HEK293 (cell line): ENCODE data around the gene NUP43.

ENCODE experiments used
- CTCF ChIA-PET: fragments of 350-600 bp; formaldehyde crosslinking; extraction: SDS; loops from one replicate; lab custom pipeline; 2021; ENCODE audit warnings: antibody characterized with exemption; lab: Yijun Ruan, JAX
- POLR2A ChIA-PET: fragments of 300-600 bp; formaldehyde crosslinking; extraction: SDS; loops from one replicate; lab custom pipeline; 2020; ENCODE audit warnings: antibody characterized with exemption, inconsistent platforms; lab: Yijun Ruan, JAX
- H3K27ac ChIP-seq: fragments of 200-500 bp; sonication (Bioruptor generic); 2 replicates; pipeline ENCODE4 v1.5.1; 2014; ENCODE audit warnings: low read depth, low read length, control low read depth, inconsistent platforms; ENCODE audit errors: extremely low read depth
- H3K36me3 ChIP-seq, 2 experiments: fragments of 200-500 bp in 1 of 2; sonication (Bioruptor generic) in 1 of 2; 1 replicate in 1 of 2; 2 replicates in 1 of 2; pipeline ENCODE4 v1.5.1; 2014 to 2017; ENCODE audit warnings: inconsistent platforms in 2 of 2, low read length in 2 of 2; ENCODE audit not compliant: control insufficient read depth in 2 of 2, insufficient read depth in 1 of 2
- H3K4me1 ChIP-seq: fragments of 200-500 bp; sonication (Bioruptor generic); 2 replicates; pipeline ENCODE4 v1.5.1; 2014; ENCODE audit warnings: mild to moderate bottlenecking, low read length, inconsistent platforms; ENCODE audit not compliant: control insufficient read depth, insufficient read depth
- H3K4me3 ChIP-seq: 2 replicates; pipeline ENCODE4 v1.5.1; 2011; ENCODE audit warnings: low read depth, mild to moderate bottlenecking, control low read depth, low read length, moderate library complexity
- H3K9me3 ChIP-seq: fragments of 200-500 bp; sonication (Bioruptor generic); 2 replicates; pipeline ENCODE4 v1.5.1; 2014; ENCODE audit warnings: low read depth, low read length, inconsistent platforms; ENCODE audit not compliant: control insufficient read depth, insufficient read depth
- HOXC10 ChIP-seq: sonication (generic); formaldehyde crosslinking; IDR thresholded peaks from 2 replicates; pipeline ENCODE4 v1.8.1; 2023; ENCODE audit warnings: mild to moderate bottlenecking, missing genetic modification reagents
- KLF8 ChIP-seq: fragments of 450-650 bp; formaldehyde crosslinking; IDR thresholded peaks from 2 replicates; pipeline ENCODE4 v1.5.1; 2016; ENCODE audit warnings: missing biosample characterization, missing genetic modification characterization
- OSR2 ChIP-seq: fragments of 450-650 bp; formaldehyde crosslinking; IDR thresholded peaks from 2 replicates; pipeline ENCODE4 v1.5.1; 2016; ENCODE audit warnings: missing biosample characterization, missing genetic modification characterization
- PRDM1 ChIP-seq: fragments of 450-650 bp; formaldehyde crosslinking; IDR thresholded peaks from 2 replicates; pipeline ENCODE4; 2016; ENCODE audit warnings: missing biosample characterization, missing genetic modification characterization
- PRDM10 ChIP-seq: fragments of 450-650 bp; formaldehyde crosslinking; IDR thresholded peaks from 2 replicates; pipeline ENCODE4 v1.5.1; 2016; ENCODE audit warnings: missing biosample characterization, missing genetic modification characterization
- PRDM4 ChIP-seq: fragments of 450-650 bp; formaldehyde crosslinking; IDR thresholded peaks from 2 replicates; pipeline ENCODE4 v1.5.1; 2017; ENCODE audit warnings: missing biosample characterization, missing genetic modification characterization
- SP7 ChIP-seq: fragments of 450-650 bp; formaldehyde crosslinking; IDR thresholded peaks from 2 replicates; pipeline ENCODE4 v1.5.1; 2016; ENCODE audit warnings: missing biosample characterization, missing genetic modification characterization
- ZBTB1 ChIP-seq: fragments of 450-650 bp; formaldehyde crosslinking; IDR thresholded peaks from 2 replicates; pipeline ENCODE4 v1.5.1; 2016; ENCODE audit warnings: missing biosample characterization, missing genetic modification characterization
- ZEB2 ChIP-seq: fragments of 450-650 bp; formaldehyde crosslinking; IDR thresholded peaks from 2 replicates; pipeline ENCODE4 v1.5.1; 2016; ENCODE audit warnings: missing biosample characterization, missing genetic modification characterization
- ZFP37 ChIP-seq: fragments of 450-650 bp; formaldehyde crosslinking; IDR thresholded peaks from 2 replicates; pipeline ENCODE4 v1.5.1; 2016; ENCODE audit warnings: missing biosample characterization, missing genetic modification characterization
- ZNF157 ChIP-seq: fragments of 450-650 bp; formaldehyde crosslinking; IDR thresholded peaks from 2 replicates; pipeline ENCODE4 v1.5.1; 2016; ENCODE audit warnings: missing biosample characterization, missing genetic modification characterization
- ZNF214 ChIP-seq: fragments of 450-650 bp; formaldehyde crosslinking; IDR thresholded peaks from 2 replicates; pipeline ENCODE4 v1.5.1; 2017; ENCODE audit warnings: missing biosample characterization, mild to moderate bottlenecking, missing genetic modification characterization, borderline replicate concordance
- ZNF292 ChIP-seq: fragments of 450-650 bp; formaldehyde crosslinking; IDR thresholded peaks from 2 replicates; pipeline ENCODE4 v1.5.1; 2016; ENCODE audit warnings: low read depth, missing biosample characterization, missing genetic modification characterization, borderline replicate concordance
- ZNF585B ChIP-seq: fragments of 450-650 bp; formaldehyde crosslinking; IDR thresholded peaks from 2 replicates; pipeline ENCODE4 v1.5.1; 2016; ENCODE audit warnings: missing biosample characterization, missing genetic modification characterization
- ZNF776 ChIP-seq: fragments of 450-650 bp; formaldehyde crosslinking; IDR thresholded peaks from 2 replicates; pipeline ENCODE4 v1.5.0; 2017; ENCODE audit warnings: missing biosample characterization, missing genetic modification characterization, borderline replicate concordance
- ZNF785 ChIP-seq: fragments of 450-650 bp; formaldehyde crosslinking; IDR thresholded peaks from 2 replicates; pipeline ENCODE4 v1.5.1; 2016; ENCODE audit warnings: missing biosample characterization, missing genetic modification characterization
- ZNF830 ChIP-seq: fragments of 450-650 bp; IDR thresholded peaks from 2 replicates; pipeline ENCODE4 v1.5.0; 2018; ENCODE audit warnings: missing biosample characterization, missing genetic modification characterization, low read depth, mild to moderate bottlenecking, moderate library complexity
- ZNF837 ChIP-seq: fragments of 450-650 bp; formaldehyde crosslinking; IDR thresholded peaks from 2 replicates; pipeline ENCODE4 v1.5.1; 2016; ENCODE audit warnings: missing biosample characterization, missing genetic modification characterization
- TF ChIP-seq, protein P1 (sequence below): fragments of 450-650 bp; formaldehyde crosslinking; IDR thresholded peaks from 2 replicates; pipeline ENCODE4 v1.5.1; 2016; ENCODE audit warnings: missing biosample characterization, missing genetic modification characterization
- TF ChIP-seq, protein P2 (sequence below): fragments of 450-650 bp; formaldehyde crosslinking; IDR thresholded peaks from 2 replicates; pipeline ENCODE4 v1.5.1; 2017; ENCODE audit warnings: missing biosample characterization, missing genetic modification characterization
- TF ChIP-seq, protein P3 (sequence below): fragments of 450-650 bp; formaldehyde crosslinking; IDR thresholded peaks from 2 replicates; pipeline ENCODE4 v1.5.1; 2017; ENCODE audit warnings: missing biosample characterization, missing genetic modification characterization
- TF ChIP-seq, protein P4 (sequence below): fragments of 450-650 bp; formaldehyde crosslinking; IDR thresholded peaks from 2 replicates; pipeline ENCODE4 v1.5.1; 2016; ENCODE audit warnings: missing biosample characterization, missing genetic modification characterization

The NUP43 gene

GRCh38 chr6:149716181-149716963 lies 30.0 kb downstream of the NUP43 start:
- peaks cover 9 to 11% of the 10 kb centered on the region in 2 experiments; a peak in 2 of 3 replicates for H3K36me3 ChIP-seq
- no peak overlapping the region for H3K27ac ChIP-seq
- TF ChIP-seq, protein P1, sequence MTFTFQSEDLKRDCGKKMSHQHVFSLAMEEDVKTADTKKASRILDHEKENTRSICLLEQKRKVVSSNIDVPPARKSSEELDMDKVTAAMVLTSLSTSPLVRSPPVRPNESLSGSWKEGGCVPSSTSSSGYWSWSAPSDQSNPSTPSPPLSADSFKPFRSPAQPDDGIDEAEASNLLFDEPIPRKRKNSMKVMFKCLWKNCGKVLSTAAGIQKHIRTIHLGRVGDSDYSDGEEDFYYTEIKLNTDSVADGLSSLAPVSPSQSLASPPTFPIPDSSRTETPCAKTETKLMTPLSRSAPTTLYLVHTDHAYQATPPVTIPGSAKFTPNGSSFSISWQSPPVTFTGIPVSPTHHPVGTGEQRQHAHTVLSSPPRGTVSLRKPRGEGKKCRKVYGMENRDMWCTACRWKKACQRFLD (tag by site-specific recombination) = no peak
- TF ChIP-seq, protein P2, sequence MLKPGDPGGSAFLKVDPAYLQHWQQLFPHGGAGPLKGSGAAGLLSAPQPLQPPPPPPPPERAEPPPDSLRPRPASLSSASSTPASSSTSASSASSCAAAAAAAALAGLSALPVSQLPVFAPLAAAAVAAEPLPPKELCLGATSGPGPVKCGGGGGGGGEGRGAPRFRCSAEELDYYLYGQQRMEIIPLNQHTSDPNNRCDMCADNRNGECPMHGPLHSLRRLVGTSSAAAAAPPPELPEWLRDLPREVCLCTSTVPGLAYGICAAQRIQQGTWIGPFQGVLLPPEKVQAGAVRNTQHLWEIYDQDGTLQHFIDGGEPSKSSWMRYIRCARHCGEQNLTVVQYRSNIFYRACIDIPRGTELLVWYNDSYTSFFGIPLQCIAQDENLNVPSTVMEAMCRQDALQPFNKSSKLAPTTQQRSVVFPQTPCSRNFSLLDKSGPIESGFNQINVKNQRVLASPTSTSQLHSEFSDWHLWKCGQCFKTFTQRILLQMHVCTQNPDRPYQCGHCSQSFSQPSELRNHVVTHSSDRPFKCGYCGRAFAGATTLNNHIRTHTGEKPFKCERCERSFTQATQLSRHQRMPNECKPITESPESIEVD (tag by site-specific recombination) = no peak
- TF ChIP-seq HOXC10 (no peak), SP7 (tag by site-specific recombination) (no peak), PRDM10 (tag by site-specific recombination) (peak; percentile 36; the same call in 1 of the 2 replicates), ZEB2 (tag by site-specific recombination) (no peak), ZNF292 (tag by site-specific recombination) (no peak), PRDM1 (tag by site-specific recombination) (peak; percentile 71), OSR2 (peak; percentile 53)
- ChIA-PET POLR2A (interaction anchor here (0.5 to 2.8 kb wide), 10 partner anchors 11 to 1149 kb away, joined by 3 to 35 read pairs (median 4); partner anchors contain the start of genes KATNA1, MTHFD1L, NUP43 and PCMT1), CTCF (interaction anchor here (0.6 to 1.1 kb wide), 2 partner anchors 18 to 152 kb away, joined by 4 to 5 read pairs; no protein-coding TSS in a partner anchor)
- H3K4me1 ChIP-seq = no peaks in the 10 kb centered on the region
- no peaks in the 10 kb centered on the region for H3K9me3 ChIP-seq
- peak overlapping the region; percentile 98 for H3K4me3 ChIP-seq

- TF ChIP-seq ZNF830 (tag by site-specific recombination) (no peak), ZNF214 (no peak), PRDM4 (tag by site-specific recombination) (no peak), ZNF157 (tag by site-specific recombination) (no peak), ZNF585B (tag by site-specific recombination) (no peak), KLF8 (tag by site-specific recombination) (no peak), ZNF776 (no peak), ZBTB1 (tag by site-specific recombination) (no peak), ZNF837 (tag by site-specific recombination) (no peak), ZFP37 (no peak), ZNF785 (no peak)
- TF ChIP-seq, protein P3, sequence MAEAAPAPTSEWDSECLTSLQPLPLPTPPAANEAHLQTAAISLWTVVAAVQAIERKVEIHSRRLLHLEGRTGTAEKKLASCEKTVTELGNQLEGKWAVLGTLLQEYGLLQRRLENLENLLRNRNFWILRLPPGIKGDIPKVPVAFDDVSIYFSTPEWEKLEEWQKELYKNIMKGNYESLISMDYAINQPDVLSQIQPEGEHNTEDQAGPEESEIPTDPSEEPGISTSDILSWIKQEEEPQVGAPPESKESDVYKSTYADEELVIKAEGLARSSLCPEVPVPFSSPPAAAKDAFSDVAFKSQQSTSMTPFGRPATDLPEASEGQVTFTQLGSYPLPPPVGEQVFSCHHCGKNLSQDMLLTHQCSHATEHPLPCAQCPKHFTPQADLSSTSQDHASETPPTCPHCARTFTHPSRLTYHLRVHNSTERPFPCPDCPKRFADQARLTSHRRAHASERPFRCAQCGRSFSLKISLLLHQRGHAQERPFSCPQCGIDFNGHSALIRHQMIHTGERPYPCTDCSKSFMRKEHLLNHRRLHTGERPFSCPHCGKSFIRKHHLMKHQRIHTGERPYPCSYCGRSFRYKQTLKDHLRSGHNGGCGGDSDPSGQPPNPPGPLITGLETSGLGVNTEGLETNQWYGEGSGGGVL (tag by site-specific recombination) = no peak
- TF ChIP-seq, protein P4, sequence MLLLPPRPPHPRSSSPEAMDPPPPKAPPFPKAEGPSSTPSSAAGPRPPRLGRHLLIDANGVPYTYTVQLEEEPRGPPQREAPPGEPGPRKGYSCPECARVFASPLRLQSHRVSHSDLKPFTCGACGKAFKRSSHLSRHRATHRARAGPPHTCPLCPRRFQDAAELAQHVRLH = no peak
- no peaks in the 10 kb centered on the region for H3K9me3 ChIP-seq
- no peaks in the 10 kb centered on the region; the same call in 1 of the 2 replicates for H3K4me1 ChIP-seq
- peaks cover 8 to 9% of the 10 kb centered on the region in 2 experiments; a peak in 2 of 3 replicates for H3K36me3 ChIP-seq
- POLR2A ChIA-PET = interaction anchor here (1.2 kb wide), 1 partner anchor 9 kb away, joined by 3 read pairs; no protein-coding TSS in a partner anchor
- H3K4me3 ChIP-seq = no peak overlapping the region
- no peak overlapping the region for H3K27ac ChIP-seq
- CTCF ChIA-PET = interaction anchor here (0.6 to 1.0 kb wide), 3 partner anchors 9 to 166 kb away, joined by 3 to 4 read pairs (median 3); no protein-coding TSS in a partner anchor
Observed at GRCh38 chr6:149714442-149714841, 31.9 kb downstream of the NUP43 start.
